GM18867 (cell line): Measurements from ENCODE around the gene GPNMB.
"Not testable (repeated sequence)": the region's sequence is repeated elsewhere in the genome, so short reads cannot be mapped to it uniquely, and the experiment has no call there.

Source experiments
- ATAC-seq: cut with Tn5 transposase; IDR thresholded peaks from one replicate; pipeline ENCODE4 v1.9.1; 2021; ENCODE audit warnings: mild to moderate bottlenecking, moderate library complexity; ENCODE audit not compliant: unreplicated experiment

The GPNMB gene

DNA sequence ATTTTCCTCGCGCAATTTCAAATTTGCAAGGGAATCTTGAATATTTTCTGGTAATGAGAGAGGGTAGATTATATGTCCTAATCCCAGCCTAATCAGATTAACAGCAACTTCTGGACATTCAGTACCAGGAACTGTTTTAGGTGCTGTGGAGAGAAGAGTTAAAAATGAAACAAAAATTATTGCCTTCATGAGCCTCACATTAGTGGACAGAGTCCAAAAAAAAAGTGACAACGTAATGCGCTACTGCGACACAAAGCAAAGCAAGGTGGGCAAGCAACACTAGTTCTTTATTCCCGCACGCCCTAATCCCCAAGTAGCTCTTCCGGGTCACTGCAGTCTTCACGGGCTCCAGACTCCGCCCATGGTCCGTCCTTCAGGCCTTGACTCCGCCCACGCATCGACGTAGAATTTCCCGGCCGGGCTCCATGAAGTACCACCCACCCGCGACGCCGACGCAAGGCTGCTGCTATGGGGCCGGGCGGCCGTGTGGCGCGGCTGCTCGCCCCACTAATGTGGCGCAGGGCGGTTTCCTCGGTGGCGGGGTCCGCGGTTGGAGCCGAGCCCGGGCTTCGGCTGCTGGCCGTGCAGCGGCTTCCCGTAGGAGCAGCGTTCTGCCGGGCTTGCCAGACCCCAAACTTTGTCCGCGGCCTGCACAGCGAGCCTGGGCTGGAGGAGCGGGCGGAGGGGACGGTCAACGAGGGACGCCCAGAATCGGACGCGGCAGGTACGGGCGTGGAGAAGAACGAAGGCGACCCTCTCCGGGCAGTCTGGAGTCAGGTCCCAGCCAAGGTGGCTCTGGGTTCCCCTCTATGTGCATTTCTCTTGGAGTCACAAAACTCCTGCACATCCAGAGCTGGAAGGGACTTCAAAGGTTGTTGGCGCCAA, 52.6 kb downstream of the GPNMB start, which contains the start of gene MALSU1:
Gene MALSU1, plus strand, starts transcription at position 455 of the 885 bp plus-strand sequence. Its CDS starts 14 bp downstream, at position 469.
- ATAC-seq, result peak; percentile 99

DNA sequence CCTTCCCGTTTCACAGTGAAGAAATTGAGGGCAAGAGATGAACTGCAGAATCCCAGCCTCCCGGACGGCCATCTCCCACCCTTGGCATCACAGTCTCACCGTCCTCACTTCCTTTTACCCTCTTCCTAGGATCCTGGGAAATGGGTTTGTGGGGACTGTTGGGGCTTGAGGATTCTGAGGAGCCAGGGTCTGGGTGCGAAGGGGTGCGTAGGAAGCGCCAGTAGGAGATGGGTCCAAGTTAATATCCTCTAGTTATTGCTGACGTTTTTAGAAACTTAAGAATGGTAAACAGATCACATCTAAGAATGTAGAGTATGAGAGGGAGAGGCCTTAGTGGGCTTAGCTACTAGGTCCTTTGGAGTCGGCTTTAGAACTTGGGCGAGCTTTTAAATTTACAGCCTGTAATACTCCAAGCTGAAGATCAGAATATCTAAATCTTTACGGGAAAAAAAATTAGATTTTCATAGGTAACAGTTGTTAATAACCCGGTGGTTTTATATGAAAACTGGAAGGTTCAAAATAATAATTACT, 53.3 kb downstream of the GPNMB start:
- ATAC-seq, result no peak

DNA sequence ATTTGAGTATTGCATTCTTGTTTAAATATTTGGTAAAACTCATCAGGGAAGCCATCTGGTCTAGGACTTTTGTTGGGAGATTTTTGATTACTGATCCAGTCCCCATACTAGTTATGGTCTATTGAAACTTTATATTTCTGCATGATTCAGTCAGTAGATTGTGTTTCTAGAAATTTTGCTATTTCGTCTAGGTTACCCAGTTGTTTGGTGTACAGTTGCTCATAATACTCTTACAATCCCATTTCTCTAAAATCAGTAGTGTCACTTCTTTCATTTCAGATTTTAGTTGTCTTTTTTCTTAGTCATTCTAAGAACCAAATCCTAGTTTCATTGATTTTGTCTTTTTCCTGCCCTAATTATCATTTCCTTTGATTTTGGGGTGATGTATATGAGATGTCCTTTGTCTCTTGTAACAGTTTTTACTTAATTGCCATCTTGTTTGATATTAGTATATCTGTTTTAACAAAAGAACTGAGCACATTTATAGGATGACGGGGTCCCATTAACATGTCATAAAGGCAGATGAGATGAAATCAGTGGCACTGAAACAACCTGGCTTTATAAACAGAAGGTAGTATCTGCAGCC, 60.5 kb downstream of the GPNMB start:
- no peak for ATAC-seq

GRCh38 chr7:23308754-23309153, 62.2 kb downstream of the GPNMB start:
- ATAC-seq, result no peak

GRCh38 chr7:23312141-23312540, 65.6 kb downstream of the GPNMB start:
- ATAC-seq, result not testable (repeated sequence)

DNA sequence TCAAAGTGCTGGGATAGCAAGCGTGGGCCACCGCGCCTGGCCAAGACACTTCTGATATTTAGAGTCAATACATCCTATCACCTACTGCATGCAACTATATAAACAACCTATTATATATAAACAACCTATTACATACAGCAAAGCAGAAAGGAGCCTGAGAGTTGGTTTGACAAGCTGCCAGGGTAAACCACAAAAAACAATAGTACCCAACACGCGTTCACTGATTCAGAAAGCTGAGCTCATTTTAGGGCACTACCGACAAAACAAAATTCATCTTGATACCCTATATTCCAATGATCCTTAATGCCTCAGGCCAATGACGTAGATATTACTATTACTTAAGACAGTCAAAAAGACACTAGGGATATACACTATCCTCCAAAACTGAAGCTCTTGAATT, 68.8 kb downstream of the GPNMB start:
- ATAC-seq, result no peak
